Type B pancreatic cell (in vitro differentiated cells): ENCODE measurements around the gene CNPY4. TPM values are rescaled to one million over a fixed set of nuclear protein-coding genes. Genes with fewer than 3 reads are reported as not detected.

ENCODE experiments used
- DNase-seq: peaks from one replicate; pipeline ENCODE4 v3.0.0; 2021; ENCODE audit warnings: mixed read lengths; ENCODE audit not compliant: unreplicated experiment; ENCODE audit errors: extremely low spot score
- H3K27ac Mint-ChIP-seq: 2 replicates; pipeline ENCODE4 v1.8.0; 2021; ENCODE audit warnings: mild to moderate bottlenecking, mixed read lengths
- H3K27me3 Mint-ChIP-seq: 2 replicates; pipeline ENCODE4 v1.8.0; 2021; ENCODE audit warnings: mixed read lengths
- H3K36me3 Mint-ChIP-seq: 2 replicates; pipeline ENCODE4 v1.8.0; 2021; ENCODE audit warnings: mixed read lengths
- H3K4me1 Mint-ChIP-seq: one replicate; pipeline ENCODE4 v1.8.0; 2021; ENCODE audit warnings: mixed read lengths; ENCODE audit not compliant: unreplicated experiment
- H3K4me3 Mint-ChIP-seq: 2 replicates; pipeline ENCODE4 v1.8.0; 2021; ENCODE audit warnings: mild to moderate bottlenecking, mixed read lengths
- H3K9me3 Mint-ChIP-seq: 2 replicates; pipeline ENCODE4 v1.8.0; 2021; ENCODE audit warnings: mixed read lengths
- CTCF ChIP-seq: fragments of 200-600 bp; sonication (generic); conservative IDR thresholded peaks from 2 replicates; pipeline ENCODE4 v1.5.0; 2021; ENCODE audit warnings: antibody characterized with exemption, mild to moderate bottlenecking
- total RNA-seq: library from RNA; stranded (reverse); gene quantifications from 2 replicates; pipeline ENCODE4 v1.2.1, GENCODE V29; 2021; ENCODE audit warnings: low replicate concordance

The CNPY4 gene
- total RNA-seq, 1 donor from 2014 or later = 36.0 TPM

GRCh38 chr7:100099452-100099851 is 20.0 kb upstream of the CNPY4 start:
- no peak for TF ChIP-seq CTCF
- Mint-ChIP-seq H3K36me3 (peaks cover 41% of the 10 kb centered on the region), H3K9me3 (no peaks in the 10 kb centered on the region), H3K27ac (peak overlapping the region; percentile 98), H3K27me3 (no peaks in the 10 kb centered on the region), H3K4me3 (peak overlapping the region; percentile 96), H3K4me1 (peaks cover 43% of the 10 kb centered on the region)
- DNase-seq = no peak

- peaks cover 37% of the 10 kb centered on the region for H3K4me1 Mint-ChIP-seq
- DNase-seq = peak; percentile 97
- H3K4me3 Mint-ChIP-seq = peak overlapping the region; percentile 96
- peak overlapping the region; percentile 98 for H3K27ac Mint-ChIP-seq
- peaks cover 37% of the 10 kb centered on the region for H3K36me3 Mint-ChIP-seq
- H3K27me3 Mint-ChIP-seq = no peaks in the 10 kb centered on the region
- H3K9me3 Mint-ChIP-seq = no peaks in the 10 kb centered on the region
- TF ChIP-seq CTCF = no peak
Measured at GRCh38 chr7:100100420-100101015, 18.9 kb upstream of the CNPY4 start.

- DNase-seq = peak; percentile 99
- Mint-ChIP-seq H3K4me3 (peak within 1 kb of the TSS; percentile 96), H3K27ac (peak within 1 kb of the TSS; percentile 98), H3K9me3 (no peaks in the 10 kb centered on the region), H3K27me3 (no peaks in the 10 kb centered on the region), H3K4me1 (peaks cover 32% of the 10 kb centered on the region), H3K36me3 (peaks cover 31% of the 10 kb centered on the region)
- TF ChIP-seq CTCF = no peak
Measured at GRCh38 chr7:100101016-100101862, 18.2 kb upstream of the CNPY4 start, which contains the start of the genes AP4M1 and MCM7. TSS of gene AP4M1 (plus strand) at chr7:100101643. CDS start at chr7:100101715, 72 bp downstream. TSS of gene MCM7 (minus strand) at chr7:100101397. CDS start at chr7:100101294, 103 bp downstream.

- H3K27ac Mint-ChIP-seq = peak overlapping the region; percentile 98
- peak overlapping the region; percentile 96 for H3K4me3 Mint-ChIP-seq
- H3K9me3 Mint-ChIP-seq = no peaks in the 10 kb centered on the region
- TF ChIP-seq CTCF = no peak
- DNase-seq = no peak
- H3K36me3 Mint-ChIP-seq = peaks cover 23% of the 10 kb centered on the region
- H3K4me1 Mint-ChIP-seq = peaks cover 26% of the 10 kb centered on the region
- H3K27me3 Mint-ChIP-seq = no peaks in the 10 kb centered on the region
Measured at GRCh38 chr7:100102950-100103840, 16.2 kb upstream of the CNPY4 start.

GRCh38 chr7:100105534-100105933 is 13.9 kb upstream of the CNPY4 start:
- Mint-ChIP-seq H3K27me3 (no peaks in the 10 kb centered on the region), H3K9me3 (no peaks in the 10 kb centered on the region), H3K4me1 (peaks cover 8% of the 10 kb centered on the region), H3K4me3 (no peak overlapping the region), H3K27ac (no peak overlapping the region), H3K36me3 (peaks cover 4% of the 10 kb centered on the region)
- no peak for DNase-seq
- TF ChIP-seq CTCF = no peak
